SJSA1 (cell line): Measurements from ENCODE around the gene C1QTNF3. TPM values are rescaled to one million over a fixed set of nuclear protein-coding genes. Genes with fewer than 3 reads are reported as not detected.
"Not testable (repeated sequence)": the region's sequence is repeated elsewhere in the genome, so short reads cannot be mapped to it uniquely, and the experiment has no call there.

Experiments
- DNase-seq, 2 experiments: peaks; one replicate each; pipeline ENCODE4 v3.0.0-alpha.2; 2015 to 2020; ENCODE audit warnings: low spot score in 2 of 2, low read depth in 1 of 2
- H3K27ac ChIP-seq: fragments of 250-450 bp; sonication (Bioruptor Pico); 2 replicates; pipeline ENCODE4 v1.5.1; 2020; ENCODE audit warnings: mild to moderate bottlenecking, moderate library complexity
- H3K27me3 ChIP-seq: fragments of 250-450 bp; sonication (Bioruptor Pico); replicated peaks from 2 replicates; pipeline ENCODE4 v1.5.1; 2020; ENCODE audit warnings: mild to moderate bottlenecking, moderate library complexity
- H3K36me3 ChIP-seq: fragments of 250-450 bp; sonication (Bioruptor Pico); 2 replicates; pipeline ENCODE4 v1.5.1; 2020; ENCODE audit warnings: mild to moderate bottlenecking
- H3K4me1 ChIP-seq: fragments of 250-450 bp; sonication (Bioruptor Pico); replicated peaks from 2 replicates; pipeline ENCODE4 v1.6.1; 2021; ENCODE audit warnings: mild to moderate bottlenecking
- H3K4me3 ChIP-seq: fragments of 250-450 bp; sonication (Bioruptor Pico); 2 replicates; pipeline ENCODE4 v1.5.1; 2020; ENCODE audit warnings: mild to moderate bottlenecking
- H3K9me3 ChIP-seq: fragments of 250-450 bp; sonication (Bioruptor Pico); replicated peaks from 2 replicates; pipeline ENCODE4 v1.5.1; 2020; ENCODE audit warnings: mild to moderate bottlenecking
- total RNA-seq: library from RNA; depleted of rRNA; stranded (reverse); fragments of >200 nt; shearing (Covaris generic); gene quantifications from 2 replicates; pipeline ENCODE4 v1.2.3, GENCODE V29; 2014; rRNA removed

Gene C1QTNF3
- 0.24 TPM in 1 of 2 replicates, not detected in the other for total RNA-seq

DNA sequence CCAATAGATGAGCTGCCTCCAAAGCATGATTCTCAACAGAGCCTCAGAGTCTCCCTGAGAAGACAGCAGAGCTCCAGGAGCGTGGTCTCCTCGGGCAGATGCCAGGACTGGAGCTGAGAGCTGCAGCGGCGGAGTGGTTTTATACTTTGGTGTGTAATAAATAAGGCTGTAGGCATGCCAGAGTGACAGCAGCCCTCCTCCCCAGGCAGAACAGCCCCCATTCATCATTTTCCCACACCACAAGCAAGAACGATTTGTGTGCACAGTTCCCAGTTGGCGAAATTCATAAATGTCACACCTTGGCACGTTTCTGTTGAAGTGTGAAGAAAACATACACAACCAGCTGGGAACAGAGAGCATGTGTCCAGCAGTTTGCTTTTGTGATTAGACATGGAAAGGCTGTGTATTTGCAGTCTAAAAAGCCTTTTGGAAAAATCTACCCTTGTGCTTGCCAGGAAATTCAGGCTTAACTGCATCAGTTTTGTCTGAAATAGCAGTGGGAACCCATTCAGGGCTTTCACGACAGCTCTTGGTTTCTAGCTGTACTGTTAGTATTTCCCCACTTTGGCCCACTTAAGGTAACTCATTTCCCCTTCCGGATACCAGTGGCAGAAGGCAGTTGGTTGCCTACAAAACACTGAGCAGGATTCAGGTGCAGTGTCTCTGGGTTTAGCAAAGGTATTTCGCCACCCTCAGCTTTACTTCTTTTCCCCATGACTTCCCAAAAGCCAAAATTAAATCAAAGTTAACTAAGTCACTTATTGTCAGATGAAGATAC is at the start of gene C1QTNF3:
TSS of gene C1QTNF3 (minus strand) at position 115 of the 778 bp plus-strand sequence. CDS start at position 27, 88 bp downstream.
- H3K27ac ChIP-seq, result no peak within 1 kb of the TSS
- H3K27me3 ChIP-seq, result no peaks in the 10 kb centered on the region
- H3K9me3 ChIP-seq, result no peaks in the 10 kb centered on the region
- peaks cover 4% of the 10 kb centered on the region; the same call in 1 of the 2 replicates for H3K4me1 ChIP-seq
- DNase-seq, result no peak
- no peak within 1 kb of the TSS for H3K4me3 ChIP-seq
- no peaks in the 10 kb centered on the region for H3K36me3 ChIP-seq

DNA sequence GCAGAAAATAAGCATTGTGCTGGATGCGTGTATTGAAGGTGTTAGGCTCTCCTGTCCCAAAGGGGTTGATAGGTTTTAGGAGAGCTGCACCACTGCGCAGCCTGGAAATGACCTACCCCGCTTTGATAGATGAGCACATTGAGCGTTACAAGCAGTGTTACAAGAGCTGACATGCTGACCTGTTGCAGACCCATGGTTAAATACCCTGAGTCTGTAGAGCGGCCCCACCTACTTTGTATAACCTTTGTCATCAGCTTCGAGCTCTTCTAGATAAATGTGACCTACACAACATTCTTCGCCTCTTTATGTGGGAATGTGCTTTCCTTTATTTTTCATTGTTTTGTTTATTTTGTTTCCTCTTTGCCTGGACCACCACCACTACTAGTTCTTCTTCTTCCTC is 48.0 kb upstream of the C1QTNF3 start:
- H3K4me3 ChIP-seq, H3K27ac ChIP-seq, H3K9me3 ChIP-seq, H3K27me3 ChIP-seq, H3K4me1 ChIP-seq, H3K36me3 ChIP-seq, DNase-seq: not testable (repeated sequence)

- not testable (repeated sequence) for H3K27ac ChIP-seq, H3K9me3 ChIP-seq, H3K36me3 ChIP-seq, H3K27me3 ChIP-seq, DNase-seq, H3K4me3 ChIP-seq, H3K4me1 ChIP-seq
Observed at GRCh38 chr5:34089802-34090201, 46.8 kb upstream of the C1QTNF3 start.

- H3K36me3 ChIP-seq, H3K4me3 ChIP-seq, H3K4me1 ChIP-seq, H3K27ac ChIP-seq, H3K27me3 ChIP-seq, H3K9me3 ChIP-seq, DNase-seq: not testable (repeated sequence)
Observed at GRCh38 chr5:34087728-34088127, 44.7 kb upstream of the C1QTNF3 start.

DNA sequence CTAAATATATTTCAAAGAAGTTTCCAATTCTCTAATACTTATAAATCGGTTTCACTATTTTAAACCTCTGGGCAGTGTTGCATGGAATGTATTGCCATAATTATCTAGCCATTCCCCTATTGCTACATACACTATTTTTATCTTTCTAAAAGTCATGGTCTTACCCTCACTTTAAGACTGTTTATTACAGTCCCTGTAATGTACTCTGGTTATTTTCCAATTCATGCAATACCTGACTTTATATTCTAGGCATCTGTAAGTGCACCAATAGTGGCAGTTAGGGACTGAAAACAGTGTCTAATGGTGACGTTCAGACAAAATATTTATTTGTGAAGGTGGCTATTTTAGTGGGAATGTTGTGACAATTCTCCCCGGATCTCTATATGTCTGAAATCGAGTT is 40.9 kb upstream of the C1QTNF3 start:
- H3K36me3 ChIP-seq, DNase-seq, H3K27me3 ChIP-seq, H3K4me1 ChIP-seq, H3K27ac ChIP-seq, H3K4me3 ChIP-seq, H3K9me3 ChIP-seq: not testable (repeated sequence)

GRCh38 chr5:34079505-34079904 is 36.5 kb upstream of the C1QTNF3 start:
- H3K4me3 ChIP-seq, H3K27me3 ChIP-seq, H3K27ac ChIP-seq, H3K36me3 ChIP-seq, H3K4me1 ChIP-seq, H3K9me3 ChIP-seq, DNase-seq: not testable (repeated sequence)

- H3K27me3 ChIP-seq, H3K27ac ChIP-seq, H3K9me3 ChIP-seq, H3K4me1 ChIP-seq, DNase-seq, H3K4me3 ChIP-seq, H3K36me3 ChIP-seq: not testable (repeated sequence)
Observed at GRCh38 chr5:34077636-34078035, 34.6 kb upstream of the C1QTNF3 start.

DNA sequence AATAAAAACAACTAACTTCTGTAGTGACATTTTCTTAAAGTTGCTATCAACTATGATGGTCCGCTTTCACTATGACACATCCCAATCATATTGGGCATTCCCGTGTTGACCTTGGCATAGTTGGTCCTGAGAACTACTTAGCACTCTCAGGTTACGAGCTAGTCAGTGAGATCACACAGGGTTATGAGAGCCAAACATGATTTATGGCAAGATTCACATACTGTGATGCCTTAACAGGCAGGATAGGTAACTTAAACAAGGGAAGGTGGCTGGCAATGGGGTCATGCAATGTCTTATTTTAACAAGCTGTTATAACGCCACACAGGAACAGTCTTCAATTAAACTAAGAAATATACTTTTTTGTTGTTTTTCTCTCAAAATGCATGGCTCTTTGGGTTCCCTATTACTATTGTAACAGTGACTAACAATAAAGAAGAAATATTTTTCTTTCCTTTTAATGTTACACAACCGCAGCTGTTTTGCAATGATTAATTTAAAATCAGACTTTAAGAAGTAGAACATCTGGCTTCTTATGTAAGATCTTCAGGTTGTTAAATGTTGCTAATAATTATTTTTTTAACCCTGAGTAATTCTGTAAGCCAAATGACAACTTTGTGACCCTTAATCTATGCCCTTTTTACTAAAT is 33.8 kb upstream of the C1QTNF3 start:
- H3K27me3 ChIP-seq, H3K4me1 ChIP-seq, H3K27ac ChIP-seq, H3K4me3 ChIP-seq, DNase-seq, H3K9me3 ChIP-seq, H3K36me3 ChIP-seq: not testable (repeated sequence)

DNA sequence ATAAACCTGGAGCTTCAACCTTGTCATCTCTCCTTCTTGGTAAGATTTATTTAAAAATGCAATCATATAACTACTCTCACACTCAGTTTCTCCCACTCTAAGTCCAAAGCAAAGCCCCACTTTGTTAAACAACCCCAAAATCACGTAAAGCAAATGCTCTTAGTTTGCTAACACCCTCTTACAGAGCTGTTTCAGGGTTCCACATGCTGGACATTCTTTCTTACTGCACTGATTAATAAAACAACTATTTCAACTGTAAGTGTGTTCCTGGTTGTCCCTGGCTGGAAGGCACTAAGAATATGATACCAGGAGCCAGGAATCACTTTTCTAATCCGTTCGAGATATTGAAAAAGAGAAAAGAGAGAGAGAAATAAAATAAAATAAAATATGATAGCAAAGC is 31.5 kb upstream of the C1QTNF3 start:
- not testable (repeated sequence) for H3K27ac ChIP-seq, H3K9me3 ChIP-seq, H3K4me3 ChIP-seq, H3K4me1 ChIP-seq, DNase-seq, H3K36me3 ChIP-seq, H3K27me3 ChIP-seq

GRCh38 chr5:34074071-34074470 is 31.1 kb upstream of the C1QTNF3 start:
- H3K9me3 ChIP-seq, H3K27me3 ChIP-seq, H3K4me3 ChIP-seq, H3K36me3 ChIP-seq, H3K4me1 ChIP-seq, DNase-seq, H3K27ac ChIP-seq: not testable (repeated sequence)

DNA sequence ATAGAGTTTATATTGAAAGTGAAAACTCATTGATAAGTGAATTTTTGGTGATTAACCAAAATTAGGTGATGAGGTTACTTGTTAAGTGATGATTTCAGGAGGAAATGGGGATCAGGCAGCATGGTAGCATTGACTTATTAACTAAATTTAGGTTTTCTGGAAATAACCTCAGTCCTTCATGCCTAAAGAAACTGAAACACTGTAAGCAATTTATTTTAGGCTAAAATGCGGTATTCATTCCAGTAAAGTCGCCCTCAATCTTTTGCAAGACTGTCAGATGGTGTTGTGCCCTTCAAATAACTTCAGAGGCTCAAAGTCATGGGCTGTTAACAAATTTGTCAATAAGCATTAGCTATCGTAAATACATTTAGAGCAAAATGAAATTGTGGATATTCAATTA is 27.6 kb upstream of the C1QTNF3 start:
- not testable (repeated sequence) for H3K4me1 ChIP-seq, H3K36me3 ChIP-seq, DNase-seq, H3K9me3 ChIP-seq, H3K4me3 ChIP-seq, H3K27me3 ChIP-seq, H3K27ac ChIP-seq

- H3K9me3 ChIP-seq, result no peaks in the 10 kb centered on the region
- H3K36me3 ChIP-seq, result no peaks in the 10 kb centered on the region
Observed at GRCh38 chr5:34064656-34065055, 21.6 kb upstream of the C1QTNF3 start.

GRCh38 chr5:34062419-34062818 is 19.4 kb upstream of the C1QTNF3 start:
- Histone ChIP-seq H3K36me3 (no peaks in the 10 kb centered on the region), H3K27me3 (no peaks in the 10 kb centered on the region), H3K4me3 (no peak overlapping the region), H3K4me1 (no peaks in the 10 kb centered on the region), H3K9me3 (no peaks in the 10 kb centered on the region), H3K27ac (no peak overlapping the region)
- no peak for DNase-seq

More at GRCh38 chr5:34064656-34065055, 21.6 kb upstream of the C1QTNF3 start:
- Histone ChIP-seq H3K27ac (no peak overlapping the region), H3K4me3 (no peak overlapping the region), H3K4me1 (no peaks in the 10 kb centered on the region), H3K27me3 (no peaks in the 10 kb centered on the region)
- DNase-seq, result no peak

DNA sequence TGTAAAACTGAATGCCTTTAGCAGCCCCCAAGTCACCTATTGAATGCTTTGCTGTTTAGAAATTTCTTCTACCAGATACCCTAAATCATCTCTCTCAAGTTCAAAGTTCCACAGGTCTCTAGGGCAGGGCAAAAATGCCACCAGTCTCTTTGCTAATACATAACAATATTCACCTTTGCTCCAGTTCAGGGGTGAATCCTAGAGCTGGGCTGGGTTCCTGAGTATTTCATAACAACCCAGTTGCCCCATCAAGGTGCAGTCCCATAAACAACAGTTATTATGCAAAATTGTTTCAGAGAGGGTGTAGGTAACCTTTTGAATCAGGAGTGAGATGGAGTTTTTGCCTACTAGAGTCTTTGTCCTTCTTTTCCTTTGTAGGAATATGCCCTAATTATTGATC is 19.0 kb upstream of the C1QTNF3 start:
- no peak for DNase-seq
- Histone ChIP-seq H3K36me3 (no peaks in the 10 kb centered on the region), H3K4me1 (no peaks in the 10 kb centered on the region), H3K9me3 (no peaks in the 10 kb centered on the region), H3K27me3 (no peaks in the 10 kb centered on the region), H3K4me3 (no peak overlapping the region), H3K27ac (no peak overlapping the region)
